Panc1 (cell line): ENCODE data around the gene NR5A1. TPM values are rescaled to one million over a fixed set of nuclear protein-coding genes. Genes with fewer than 3 reads are reported as not detected.

ENCODE experiments used
- ATAC-seq: fragments of 200-7000 bp; cut with Tn5 transposase; 2 replicates; pipeline ENCODE4 v1.9.1; 2020; ENCODE audit warnings: mild to moderate bottlenecking, moderate library complexity
- BruUV-seq: library from RNA; stranded (reverse); fragments of 400-500 nt; replicated peaks from 2 replicates; lab custom pipeline; 2021; lab: Mats Ljungman, UMichigan
- CTCF ChIA-PET: fragments of 300-600 bp; sonication (Branson Sonifier 250); formaldehyde crosslinking; loops from one replicate; lab custom pipeline; 2022; ENCODE audit warnings: antibody characterized with exemption; lab: Charles Lee
- POLR2A ChIA-PET: fragments of 300-600 bp; sonication (Branson Sonifier 250); formaldehyde crosslinking; loops from one replicate; lab custom pipeline; 2022; ENCODE audit warnings: antibody characterized with exemption; lab: Charles Lee
- DNase-seq: peaks from one replicate; pipeline ENCODE4 v3.0.0-alpha.2; 2010; ENCODE audit warnings: low read depth, low spot score
- H3K27ac ChIP-seq: 2 replicates; pipeline ENCODE4 v1.5.1; 2011; ENCODE audit warnings: mild to moderate bottlenecking, low read length, inconsistent platforms
- H3K27me3 ChIP-seq: fragments of 200-500 bp; sonication (Bioruptor generic); 2 replicates; pipeline ENCODE4 v1.6.0; 2014; ENCODE audit warnings: low read length, inconsistent platforms; ENCODE audit not compliant: control insufficient read depth, insufficient read depth
- H3K36me3 ChIP-seq: fragments of 200-500 bp; sonication (Bioruptor generic); 2 replicates; pipeline ENCODE4 v1.5.1; 2014; ENCODE audit warnings: inconsistent platforms, mild to moderate bottlenecking, low read length, moderate library complexity; ENCODE audit not compliant: control insufficient read depth, insufficient read depth
- H3K4me1 ChIP-seq: 2 replicates; pipeline ENCODE4 v1.5.1; 2011; ENCODE audit warnings: inconsistent platforms, mild to moderate bottlenecking, low read length, moderate library complexity; ENCODE audit not compliant: control insufficient read depth, insufficient read depth
- H3K4me3 ChIP-seq, 2 experiments: 2 replicates each; pipeline ENCODE4 v1.5.1; 2011 to 2012; ENCODE audit warnings: low read depth in 2 of 2, low read length in 2 of 2, mild to moderate bottlenecking in 2 of 2, inconsistent platforms in 1 of 2, moderate library complexity in 1 of 2
- H3K9me3 ChIP-seq: fragments of 200-500 bp; sonication (Bioruptor generic); 2 replicates; pipeline ENCODE4 v1.5.1; 2014; ENCODE audit warnings: low read depth, mild to moderate bottlenecking, inconsistent platforms, low read length, moderate library complexity; ENCODE audit not compliant: control insufficient read depth, insufficient read depth
- POLR2AphosphoS5 ChIP-seq: IDR thresholded peaks from 2 replicates; pipeline ENCODE4 v1.6.1; 2012; ENCODE audit warnings: mild to moderate bottlenecking, low read depth, low read length, moderate library complexity
- SIN3A ChIP-seq: IDR thresholded peaks from 2 replicates; pipeline ENCODE4 v1.6.1; 2012; ENCODE audit warnings: low read depth, mild to moderate bottlenecking, low read length, moderate library complexity, borderline replicate concordance; ENCODE audit not compliant: insufficient read depth
- TCF7L2 ChIP-seq: IDR thresholded peaks from 2 replicates; pipeline ENCODE4 v1.6.1; 2011; ENCODE audit warnings: mild to moderate bottlenecking, low read depth, low read length, inconsistent platforms
- in situ Hi-C: cut with HindIII; loops from 2 replicates; pipeline ENCODE4 v1.10.0; 2016; ENCODE audit warnings: low sequenced_read_pairs, low pct_unique_long_range_greater_than_20kb
- intact Hi-C: fragments of 100-400 bp; cut with micrococcal nuclease; formaldehyde crosslinking; loops from one replicate; pipeline ENCODE4 v1.10.0; 2022; ENCODE audit not compliant: unreplicated experiment
- total RNA-seq: library from RNA; stranded (reverse); gene quantifications from one replicate; pipeline ENCODE4 v1.2.1, GENCODE V29; 2021; ENCODE audit not compliant: unreplicated experiment
- TF ChIP-seq, protein P1 (sequence below), 2 experiments: IDR thresholded peaks; 2 replicates each; pipeline ENCODE4 v1.6.1; 2011 to 2012; ENCODE audit warnings: low read depth in 2 of 2, control low read depth in 1 of 2, low read length in 1 of 2, mild to moderate bottlenecking in 1 of 2, moderate library complexity in 1 of 2; ENCODE audit not compliant: insufficient read depth in 1 of 2
- TF ChIP-seq, protein P2 (sequence below): fragments of 450-650 bp; IDR thresholded peaks from 2 replicates; pipeline ENCODE4 v1.5.1; 2017; ENCODE audit warnings: mild to moderate bottlenecking

NR5A1 gene
- total RNA-seq, 1 experiment from 2014 or later, result 2.5 TPM

DNA sequence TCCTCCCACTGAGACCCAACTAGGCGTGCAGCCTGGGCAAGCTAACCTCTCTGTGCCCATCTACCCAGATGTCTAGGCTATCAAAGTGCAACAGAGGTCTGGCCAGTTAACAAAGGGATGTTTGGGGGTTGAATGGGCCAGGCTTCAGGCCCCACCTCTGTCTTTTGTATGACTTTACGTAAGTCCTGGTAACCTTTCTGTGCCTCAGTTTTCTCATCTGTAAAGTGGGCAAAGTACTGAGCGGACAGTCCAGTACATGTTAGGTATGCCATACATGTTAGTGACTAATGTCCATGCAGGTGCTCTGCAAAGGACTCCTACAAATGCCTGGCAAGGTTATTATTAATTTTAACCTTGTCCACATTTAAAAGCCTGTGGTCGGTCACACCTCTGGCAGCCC, 14.0 kb downstream of the NR5A1 start:
- ATAC-seq (no peak), DNase-seq (no peak)
- H3K27me3 ChIP-seq, result no peaks in the 10 kb centered on the region
- no peak overlapping the region for H3K4me3 ChIP-seq
- no peak overlapping the region for H3K27ac ChIP-seq
- no TSS peak for BruUV-seq
- CTCF ChIA-PET, result no interaction called here
- intact Hi-C loops (no loop called here), in situ Hi-C loops (no loop called here)
- POLR2A ChIA-PET, result no interaction called here
- no peaks in the 10 kb centered on the region for H3K4me1 ChIP-seq
- H3K9me3 ChIP-seq, result no peaks in the 10 kb centered on the region
- TF ChIP-seq, protein P1, sequence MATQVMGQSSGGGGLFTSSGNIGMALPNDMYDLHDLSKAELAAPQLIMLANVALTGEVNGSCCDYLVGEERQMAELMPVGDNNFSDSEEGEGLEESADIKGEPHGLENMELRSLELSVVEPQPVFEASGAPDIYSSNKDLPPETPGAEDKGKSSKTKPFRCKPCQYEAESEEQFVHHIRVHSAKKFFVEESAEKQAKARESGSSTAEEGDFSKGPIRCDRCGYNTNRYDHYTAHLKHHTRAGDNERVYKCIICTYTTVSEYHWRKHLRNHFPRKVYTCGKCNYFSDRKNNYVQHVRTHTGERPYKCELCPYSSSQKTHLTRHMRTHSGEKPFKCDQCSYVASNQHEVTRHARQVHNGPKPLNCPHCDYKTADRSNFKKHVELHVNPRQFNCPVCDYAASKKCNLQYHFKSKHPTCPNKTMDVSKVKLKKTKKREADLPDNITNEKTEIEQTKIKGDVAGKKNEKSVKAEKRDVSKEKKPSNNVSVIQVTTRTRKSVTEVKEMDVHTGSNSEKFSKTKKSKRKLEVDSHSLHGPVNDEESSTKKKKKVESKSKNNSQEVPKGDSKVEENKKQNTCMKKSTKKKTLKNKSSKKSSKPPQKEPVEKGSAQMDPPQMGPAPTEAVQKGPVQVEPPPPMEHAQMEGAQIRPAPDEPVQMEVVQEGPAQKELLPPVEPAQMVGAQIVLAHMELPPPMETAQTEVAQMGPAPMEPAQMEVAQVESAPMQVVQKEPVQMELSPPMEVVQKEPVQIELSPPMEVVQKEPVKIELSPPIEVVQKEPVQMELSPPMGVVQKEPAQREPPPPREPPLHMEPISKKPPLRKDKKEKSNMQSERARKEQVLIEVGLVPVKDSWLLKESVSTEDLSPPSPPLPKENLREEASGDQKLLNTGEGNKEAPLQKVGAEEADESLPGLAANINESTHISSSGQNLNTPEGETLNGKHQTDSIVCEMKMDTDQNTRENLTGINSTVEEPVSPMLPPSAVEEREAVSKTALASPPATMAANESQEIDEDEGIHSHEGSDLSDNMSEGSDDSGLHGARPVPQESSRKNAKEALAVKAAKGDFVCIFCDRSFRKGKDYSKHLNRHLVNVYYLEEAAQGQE (IDR thresholded peaks at IDR 0.05; ENCODE audit: insufficient read depth in 1 of 2, low read depth in 2 of 2, low read length in 1 of 2), result no peak
- TF ChIP-seq TCF7L2 (no peak), POLR2AphosphoS5 (no peak), SIN3A (no peak)
- TF ChIP-seq, protein P2, sequence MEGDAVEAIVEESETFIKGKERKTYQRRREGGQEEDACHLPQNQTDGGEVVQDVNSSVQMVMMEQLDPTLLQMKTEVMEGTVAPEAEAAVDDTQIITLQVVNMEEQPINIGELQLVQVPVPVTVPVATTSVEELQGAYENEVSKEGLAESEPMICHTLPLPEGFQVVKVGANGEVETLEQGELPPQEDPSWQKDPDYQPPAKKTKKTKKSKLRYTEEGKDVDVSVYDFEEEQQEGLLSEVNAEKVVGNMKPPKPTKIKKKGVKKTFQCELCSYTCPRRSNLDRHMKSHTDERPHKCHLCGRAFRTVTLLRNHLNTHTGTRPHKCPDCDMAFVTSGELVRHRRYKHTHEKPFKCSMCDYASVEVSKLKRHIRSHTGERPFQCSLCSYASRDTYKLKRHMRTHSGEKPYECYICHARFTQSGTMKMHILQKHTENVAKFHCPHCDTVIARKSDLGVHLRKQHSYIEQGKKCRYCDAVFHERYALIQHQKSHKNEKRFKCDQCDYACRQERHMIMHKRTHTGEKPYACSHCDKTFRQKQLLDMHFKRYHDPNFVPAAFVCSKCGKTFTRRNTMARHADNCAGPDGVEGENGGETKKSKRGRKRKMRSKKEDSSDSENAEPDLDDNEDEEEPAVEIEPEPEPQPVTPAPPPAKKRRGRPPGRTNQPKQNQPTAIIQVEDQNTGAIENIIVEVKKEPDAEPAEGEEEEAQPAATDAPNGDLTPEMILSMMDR, result no peak
- H3K36me3 ChIP-seq, result no peaks in the 10 kb centered on the region

DNA sequence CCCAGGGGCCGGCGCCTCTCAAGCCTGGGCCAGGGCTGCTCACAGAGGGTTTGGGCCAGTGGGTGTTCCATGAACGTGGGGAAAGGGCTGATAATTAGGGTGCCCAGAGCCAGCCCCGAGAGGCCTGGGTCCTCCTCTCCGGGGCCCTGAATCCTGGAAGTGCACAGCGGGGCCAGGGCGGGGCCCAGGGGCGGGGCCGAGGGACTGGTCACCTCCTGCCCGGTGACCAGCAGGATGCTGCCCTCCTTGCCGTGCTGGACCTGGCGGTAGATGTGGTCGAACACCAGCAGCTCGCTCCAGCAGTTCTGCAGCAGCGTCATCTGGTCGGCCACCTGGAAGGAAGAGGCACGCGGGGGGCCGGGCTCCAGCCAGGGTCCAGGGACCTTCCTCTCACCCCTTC, 14.4 kb downstream of the NR5A1 start:
- TF ChIP-seq SIN3A (no peak), TCF7L2 (no peak), POLR2AphosphoS5 (no peak)
- TF ChIP-seq, protein P1 (IDR thresholded peaks at IDR 0.05; ENCODE audit: insufficient read depth in 1 of 2, low read depth in 2 of 2, low read length in 1 of 2), result no peak
- TF ChIP-seq, protein P2, result no peak
- BruUV-seq, result no TSS peak
- DNase-seq, result no peak
- Histone ChIP-seq H3K27me3 (no peaks in the 10 kb centered on the region), H3K27ac (no peak overlapping the region), H3K4me1 (no peaks in the 10 kb centered on the region), H3K4me3 (no peak overlapping the region), H3K9me3 (no peaks in the 10 kb centered on the region), H3K36me3 (no peaks in the 10 kb centered on the region)
- no peak for ATAC-seq
- CTCF ChIA-PET, result no interaction called here
- in situ Hi-C loops (no loop called here), intact Hi-C loops (no loop called here)
- POLR2A ChIA-PET, result no interaction called here
